H54 (cell line): ENCODE results near the gene CDHR4.
"Not testable (repeated sequence)": the region's sequence is repeated elsewhere in the genome, so short reads cannot be mapped to it uniquely, and the experiment has no call there.

Source experiments
- DNase-seq: peaks from one replicate; pipeline ENCODE4 v3.0.0; 2011; ENCODE audit warnings: low spot score, mixed read lengths; ENCODE audit not compliant: insufficient read length
- FAIRE-seq: peaks from 3 replicates; lab custom pipeline; 2011; peaks lifted over from hg19 to GRCh38; lab: Jason Lieb, UNC
- POLR2A ChIP-seq: IDR thresholded peaks from 2 replicates; pipeline ENCODE4 v1.6.1; 2011; ENCODE audit warnings: low read depth, mild to moderate bottlenecking, low read length

The CDHR4 gene

DNA sequence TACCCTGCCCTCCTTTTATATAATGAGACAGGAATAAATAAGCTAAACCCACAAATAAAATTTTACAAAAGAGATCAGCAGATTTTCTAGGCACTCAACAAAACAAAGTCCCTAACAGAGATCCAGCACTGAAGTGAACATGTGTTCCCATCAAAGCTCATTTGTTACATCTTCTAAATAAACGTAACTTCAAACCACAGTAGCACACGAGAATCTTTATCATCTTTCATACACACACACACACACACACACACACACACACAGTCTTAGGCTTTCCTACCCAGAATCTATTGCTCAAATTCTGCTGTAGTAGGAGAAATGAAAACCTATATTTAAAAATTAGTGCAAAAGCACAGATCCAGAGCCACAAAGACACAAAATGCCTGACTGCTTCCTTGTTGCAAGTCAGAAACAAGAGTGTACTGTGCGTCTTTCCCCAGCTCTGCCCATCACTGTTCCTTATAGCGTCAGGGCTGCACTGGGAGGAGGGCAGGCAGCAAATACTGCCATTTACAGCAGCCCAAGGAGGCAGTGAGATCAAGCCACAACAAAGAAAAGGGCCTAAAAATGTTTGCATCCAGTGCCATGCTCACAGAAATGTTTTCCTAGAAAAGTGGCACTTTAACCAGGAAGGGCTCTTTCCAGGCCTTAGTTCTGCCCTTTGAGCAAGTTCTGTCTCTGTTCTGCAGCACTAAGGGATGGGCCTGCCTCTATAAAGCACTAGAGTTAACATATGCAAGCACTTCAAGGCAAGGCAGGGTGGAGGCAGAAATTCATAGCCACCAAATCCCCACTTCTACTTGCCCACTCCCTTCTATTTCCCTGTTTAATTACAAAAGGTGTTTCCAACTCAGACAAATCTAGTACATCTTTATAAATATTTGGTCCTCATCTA, 19.3 kb downstream of the CDHR4 start:
- no peak for TF ChIP-seq POLR2A
- no peak for DNase-seq
- no peak for FAIRE-seq

DNA sequence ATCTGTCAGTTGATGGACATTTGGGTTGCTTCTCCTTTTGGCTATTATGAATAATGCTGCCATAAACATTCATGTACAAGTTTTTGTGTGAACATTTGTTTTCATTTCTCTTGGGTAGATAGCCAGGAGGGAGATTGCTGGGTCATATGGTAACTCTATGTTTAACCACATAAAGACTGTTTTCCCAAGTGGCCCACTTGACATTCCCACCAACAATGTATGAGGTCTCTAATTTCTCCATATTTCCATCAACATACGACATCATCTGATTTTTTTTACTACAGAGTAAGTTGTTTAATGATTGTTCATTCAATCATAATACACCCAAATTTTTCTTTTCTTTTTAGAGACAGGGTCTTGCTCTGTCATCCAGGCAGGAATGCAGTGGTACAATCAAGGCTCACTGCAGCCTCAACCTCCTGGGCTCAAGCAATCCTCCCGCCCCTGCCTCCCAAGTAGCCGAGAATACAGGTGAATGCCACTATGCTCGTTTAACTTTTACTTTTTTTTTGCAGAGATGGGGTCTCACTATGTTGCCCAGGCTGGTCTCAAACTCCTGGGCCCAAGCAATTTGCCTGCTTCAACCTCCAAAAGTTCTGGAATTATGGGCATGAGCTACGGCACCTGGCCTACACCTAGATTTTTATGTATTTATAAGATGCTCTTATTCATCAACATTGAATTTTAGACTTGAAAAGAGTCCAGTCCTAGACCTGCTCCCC, 20.2 kb downstream of the CDHR4 start:
- FAIRE-seq (no peak), DNase-seq (no peak)
- TF ChIP-seq POLR2A: no peak

DNA sequence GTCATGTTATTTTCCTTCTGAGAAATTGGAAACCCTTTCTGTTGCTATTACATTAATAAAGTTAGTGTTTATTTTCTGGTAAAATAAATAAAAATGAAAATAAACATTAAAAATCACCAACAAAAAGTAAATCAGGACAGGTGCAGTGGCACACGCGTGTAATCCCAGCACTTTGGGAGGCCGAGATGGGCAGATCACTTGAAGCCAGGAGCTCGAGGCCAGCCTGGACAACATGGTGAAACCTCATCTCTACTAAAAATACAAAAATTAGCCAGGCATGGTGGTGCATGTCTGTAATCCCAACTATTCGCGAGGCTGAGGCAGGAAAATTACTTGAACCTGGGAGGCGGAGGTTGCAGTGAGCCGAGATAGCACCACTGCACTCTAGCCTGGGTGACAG, 23.6 kb downstream of the CDHR4 start:
- DNase-seq, FAIRE-seq: not testable (repeated sequence)

DNA sequence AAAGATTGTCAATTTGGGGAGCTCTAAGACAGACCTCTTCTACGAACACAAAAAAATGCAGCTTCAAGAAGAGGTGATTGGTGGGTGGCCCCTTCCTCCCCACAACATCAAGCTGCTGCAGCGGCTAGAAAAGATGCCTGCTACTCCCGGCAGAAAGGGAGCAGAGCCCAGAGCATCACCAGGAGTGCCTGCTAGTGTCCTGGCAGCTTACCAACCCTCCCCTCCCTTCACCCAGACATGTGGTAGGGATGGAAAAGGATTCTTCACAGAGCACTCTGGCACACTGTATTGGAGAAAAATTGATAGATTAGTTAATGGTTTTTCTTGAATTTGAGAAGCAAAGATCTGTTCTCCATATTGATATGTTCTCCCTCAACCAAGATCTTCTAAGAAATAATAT, 24.1 kb downstream of the CDHR4 start:
- DNase-seq (no peak), FAIRE-seq (no peak)
- no peak for TF ChIP-seq POLR2A

DNA sequence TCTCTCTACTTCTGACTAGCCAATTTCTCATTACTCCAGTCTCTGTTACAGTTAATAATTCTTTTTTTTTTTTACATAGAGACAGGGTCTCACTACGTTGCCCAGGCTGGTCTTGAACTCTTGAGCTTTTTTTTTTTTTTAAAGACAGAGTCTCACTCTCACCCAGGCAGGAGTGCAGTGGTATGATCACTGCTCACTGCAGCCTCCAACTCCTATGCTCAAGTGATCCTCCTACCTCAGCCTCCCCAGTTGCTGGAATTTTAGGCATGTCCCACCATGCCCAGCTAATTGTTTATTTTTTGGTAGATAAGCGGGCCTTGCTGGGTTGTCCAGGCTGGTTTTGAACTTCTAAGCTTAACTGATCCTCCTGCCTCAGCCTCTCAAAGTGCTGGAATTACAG, 27.0 kb downstream of the CDHR4 start:
- no peak for TF ChIP-seq POLR2A
- FAIRE-seq (no peak), DNase-seq (no peak)

DNA sequence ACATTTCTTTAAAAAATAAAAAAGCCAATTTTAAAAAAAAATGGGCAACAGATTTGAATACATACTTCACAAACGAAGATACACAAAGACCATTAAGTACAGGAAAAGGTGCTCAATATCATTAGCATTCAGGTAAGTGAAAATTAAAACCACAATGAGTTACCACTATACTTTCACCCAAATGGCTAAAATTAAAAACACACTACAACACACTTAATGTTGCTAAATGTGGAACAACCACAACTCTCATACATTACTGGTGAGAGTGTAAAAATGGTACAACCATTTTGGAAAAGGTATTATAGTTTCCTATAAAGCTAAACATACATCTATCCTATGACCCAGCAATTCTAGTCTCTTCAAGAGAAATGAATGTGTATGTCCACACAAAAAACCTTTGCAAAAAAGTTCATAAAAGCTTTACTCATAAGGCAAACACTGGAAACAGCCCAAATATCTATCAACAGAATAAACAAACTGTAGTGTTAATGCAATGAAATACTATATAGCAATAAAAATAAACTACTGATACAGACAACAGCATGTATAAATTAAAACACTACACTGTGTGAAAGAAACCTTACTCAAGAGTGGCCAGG, 28.2 kb downstream of the CDHR4 start:
- DNase-seq (no peak), FAIRE-seq (no peak)
- no peak for TF ChIP-seq POLR2A

DNA sequence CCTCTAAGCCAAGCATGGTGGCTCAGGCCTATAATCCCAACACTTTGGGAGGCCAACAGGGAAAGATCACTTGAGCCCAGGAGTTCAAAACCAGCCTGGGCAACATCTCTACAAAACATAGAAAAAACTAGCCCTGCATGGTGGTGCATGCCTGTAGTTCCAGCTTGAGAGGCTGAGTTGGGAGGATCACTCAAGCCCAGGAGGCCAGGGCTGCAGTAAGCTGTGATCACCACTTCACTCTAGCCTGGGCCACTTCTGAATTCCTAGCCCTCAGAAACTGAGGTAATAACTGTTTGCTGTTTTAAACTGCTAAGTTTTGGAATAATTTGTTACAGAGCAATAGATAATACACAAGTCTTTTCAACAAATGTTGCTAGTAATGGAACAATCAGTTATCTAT, 29.7 kb downstream of the CDHR4 start:
- DNase-seq (no peak), FAIRE-seq (no peak)
- TF ChIP-seq POLR2A: no peak

DNA sequence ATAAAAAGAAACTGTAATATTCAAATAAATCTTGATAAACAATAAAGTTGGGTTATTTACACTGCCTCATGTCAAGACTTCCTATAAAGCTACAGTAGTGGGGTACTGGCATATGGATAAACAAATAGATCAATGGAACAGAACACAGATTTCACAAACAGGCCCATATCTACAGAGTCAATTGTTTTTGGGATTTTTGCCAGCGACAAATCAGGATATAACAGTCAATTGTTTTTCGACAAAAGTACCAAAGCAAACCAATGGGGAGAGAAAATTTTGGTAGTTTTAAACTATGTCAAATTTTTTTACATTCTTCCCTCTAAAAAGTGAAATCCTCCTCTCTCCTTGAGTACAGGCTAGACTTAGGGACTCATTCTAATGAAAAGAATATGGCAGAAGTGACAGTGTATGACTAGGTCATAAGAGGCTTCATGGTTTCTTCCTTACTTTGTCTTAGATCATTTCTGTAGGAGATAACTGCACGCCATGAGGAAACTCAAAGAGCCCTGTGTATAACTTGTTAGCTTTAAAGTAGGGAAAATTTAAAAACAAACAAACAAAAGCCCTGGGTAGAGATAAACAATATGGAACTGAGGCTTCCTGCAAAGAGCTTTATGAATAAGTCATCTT, 30.3 kb downstream of the CDHR4 start:
- DNase-seq (no peak), FAIRE-seq (no peak)
- no peak for TF ChIP-seq POLR2A

DNA sequence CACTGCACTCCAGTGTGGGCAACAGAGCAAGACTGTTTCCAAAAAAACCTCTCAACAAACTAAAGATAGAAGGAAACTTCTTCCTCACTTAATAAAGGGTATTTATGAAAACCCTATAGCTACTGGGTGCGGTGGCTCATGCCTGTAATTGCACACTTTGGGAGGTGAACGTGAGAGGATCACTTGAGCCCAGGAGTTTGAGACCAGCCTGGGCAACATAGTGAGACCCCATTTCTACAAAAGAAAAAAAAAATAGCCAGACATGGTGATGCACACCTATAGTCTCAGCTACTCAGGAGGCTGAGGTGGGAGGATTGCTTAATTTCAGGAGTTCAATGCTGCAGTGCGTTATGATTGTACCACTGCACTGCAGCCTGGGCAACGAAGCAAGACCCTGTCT, 35.7 kb downstream of the CDHR4 start:
- TF ChIP-seq POLR2A: no peak
- FAIRE-seq: no peak
- DNase-seq: no peak

DNA sequence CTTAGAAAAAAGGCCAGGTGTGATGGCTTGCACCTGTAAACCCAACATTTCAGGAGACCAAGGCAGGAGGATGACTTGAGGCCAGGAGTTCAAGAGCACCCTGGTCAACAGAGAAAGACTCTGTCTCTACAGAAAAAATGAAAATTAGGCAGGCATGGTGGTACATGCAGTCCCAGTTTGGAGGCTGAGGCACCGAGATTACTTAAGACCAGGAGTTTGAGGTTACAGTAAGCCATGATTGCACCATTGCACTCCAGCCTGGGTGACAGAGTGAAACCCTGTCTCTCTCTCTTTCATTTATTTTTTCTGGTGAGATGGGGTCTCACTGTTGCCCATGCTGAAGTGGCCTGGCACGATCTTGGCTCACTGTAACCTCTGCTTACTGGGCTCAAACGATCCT, 38.0 kb downstream of the CDHR4 start:
- no peak for DNase-seq
- TF ChIP-seq POLR2A: no peak
- FAIRE-seq: no peak

DNA sequence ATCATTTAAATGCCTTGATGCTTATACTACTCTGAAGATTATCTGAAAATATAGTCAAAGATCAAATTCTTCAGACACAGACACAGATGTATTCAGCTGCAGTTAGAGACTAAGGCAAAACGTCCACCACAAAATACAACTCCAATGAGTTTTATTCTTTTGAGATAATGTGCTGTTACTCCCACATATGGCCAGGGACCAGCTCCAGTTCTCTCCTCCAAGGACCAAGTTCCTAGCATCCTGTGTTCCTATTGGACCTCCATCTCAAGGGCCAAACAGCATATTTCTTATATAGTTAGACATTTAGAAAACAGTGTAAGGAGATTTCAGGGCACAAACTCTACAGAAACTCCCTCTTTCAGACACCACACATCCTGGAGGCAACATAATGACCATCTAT, 40.4 kb downstream of the CDHR4 start:
- no peak for DNase-seq
- no peak for TF ChIP-seq POLR2A
- no peak for FAIRE-seq

DNA sequence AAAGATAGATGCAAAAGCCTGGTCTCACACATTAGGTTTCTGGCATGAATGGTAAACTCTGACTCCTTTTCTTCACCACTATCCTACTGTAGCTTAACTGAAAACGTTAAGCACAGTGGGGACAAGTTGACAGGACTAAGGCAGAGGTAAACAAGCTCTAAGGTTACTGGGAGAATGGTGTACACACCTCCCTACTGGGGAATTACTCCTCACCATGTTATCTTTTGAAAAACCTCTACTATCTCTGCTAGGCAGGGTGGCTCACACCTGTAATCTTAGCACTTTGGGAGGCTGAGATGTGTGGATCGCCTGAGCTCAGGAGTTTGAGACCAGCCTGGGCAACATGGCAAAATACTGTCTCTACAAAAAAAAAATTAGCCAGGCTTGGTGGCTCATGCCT, 42.5 kb downstream of the CDHR4 start:
- DNase-seq: no peak
- FAIRE-seq: no peak
- TF ChIP-seq POLR2A: no peak

DNA sequence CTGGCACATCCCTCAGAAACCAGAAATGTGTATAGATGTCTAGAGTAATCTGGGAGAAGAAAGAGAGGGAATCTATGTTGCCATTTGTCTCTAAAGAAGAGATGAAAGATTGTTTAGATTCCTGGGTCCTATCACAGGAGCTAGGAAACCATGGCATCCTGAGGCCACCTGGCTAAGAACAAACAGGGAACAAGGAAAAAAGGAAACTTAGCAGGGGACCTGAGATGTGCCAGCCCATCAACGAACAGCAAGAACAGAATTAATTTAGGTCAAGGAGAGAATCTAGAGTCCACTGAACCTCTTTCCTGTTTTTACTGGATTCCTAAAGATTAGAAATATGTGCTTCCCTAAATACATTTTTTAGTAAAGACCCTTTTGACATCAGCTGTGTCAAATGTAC, 43.6 kb downstream of the CDHR4 start:
- TF ChIP-seq POLR2A: no peak
- DNase-seq: no peak
- no peak for FAIRE-seq

DNA sequence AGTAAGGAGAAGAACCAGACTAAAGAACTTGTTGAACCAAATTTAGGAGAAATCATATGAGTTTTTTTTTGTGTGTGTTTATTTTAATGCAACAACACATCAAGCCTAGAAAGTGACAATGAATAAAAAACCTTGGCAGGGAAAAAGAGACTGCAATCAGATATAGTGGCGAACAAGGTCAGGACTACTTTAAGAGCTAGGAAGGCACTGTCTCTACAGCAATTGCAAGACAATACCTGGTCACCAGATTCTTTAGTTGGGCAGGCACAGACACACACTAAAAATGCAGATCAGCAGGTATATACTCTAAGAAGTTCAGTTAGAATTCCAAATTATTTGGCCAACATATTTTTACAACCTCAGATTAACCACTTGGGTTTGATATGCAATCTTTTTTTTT, 45.1 kb downstream of the CDHR4 start:
- no peak for DNase-seq
- no peak for TF ChIP-seq POLR2A
- FAIRE-seq: no peak
